ENCODE results near the gene ZNF83.
"Not testable (repeated sequence)": the region's sequence is repeated elsewhere in the genome, so short reads cannot be mapped to it uniquely, and the experiment has no call there.

The ZNF83 gene

DNA sequence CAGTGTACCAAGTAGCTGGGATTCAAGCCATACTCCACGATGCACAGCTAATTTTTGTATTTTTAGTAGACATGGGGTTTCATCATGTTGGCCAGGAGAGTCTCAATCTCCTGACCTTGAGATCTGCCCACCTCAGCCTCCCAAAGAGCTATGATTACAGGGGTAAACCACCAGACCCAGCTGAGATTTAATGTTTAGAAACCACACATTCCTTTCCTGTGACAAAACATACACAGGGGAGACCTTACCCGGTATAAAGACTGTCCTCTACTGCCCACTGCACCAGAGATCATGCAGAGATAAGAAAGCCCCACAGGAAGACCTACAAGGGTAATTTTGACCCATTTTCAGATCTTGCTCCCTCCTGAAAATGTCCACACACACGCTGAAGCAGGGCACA is 22.8 kb upstream of the ZNF83 start:
- intact Hi-C loops (cut with micrococcal nuclease) = no loop called here
- peaks cover 100% of the 10 kb centered on the region for H3K36me3 Mint-ChIP-seq (ENCODE audit: low read depth)
- peaks cover 80% of the 10 kb centered on the region for H3K9me3 Mint-ChIP-seq
- no peak overlapping the region for H3K4me3 Mint-ChIP-seq
- no peaks in the 10 kb centered on the region for H3K4me1 Mint-ChIP-seq (ENCODE audit: low read depth)
- no peaks in the 10 kb centered on the region for H3K27me3 Mint-ChIP-seq
- H3K27ac Mint-ChIP-seq = no peak overlapping the region

DNA sequence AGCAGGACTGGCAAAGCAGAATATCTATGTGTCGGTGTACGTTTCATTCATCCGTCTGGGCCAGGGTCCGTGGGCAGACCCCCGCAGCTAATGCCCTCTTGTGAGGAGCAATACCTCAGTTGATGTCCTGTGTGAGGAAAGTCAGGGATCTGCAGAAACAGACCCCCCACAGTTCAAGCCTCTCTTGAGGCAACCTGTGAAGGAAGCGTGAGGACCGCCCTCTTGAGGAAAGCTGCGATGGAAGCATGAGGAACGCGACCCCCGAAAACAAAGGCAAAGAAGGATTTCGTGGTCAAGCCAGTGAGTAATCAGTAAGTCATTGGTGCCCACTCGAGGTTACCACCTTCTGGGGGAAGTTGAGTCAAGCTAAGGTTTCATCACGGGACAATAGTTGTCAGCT is 20.9 kb upstream of the ZNF83 start:
- Mint-ChIP-seq H3K27me3 (no peaks in the 10 kb centered on the region), H3K27ac (no peak overlapping the region), H3K4me1 (ENCODE audit: low read depth) (no peaks in the 10 kb centered on the region), H3K9me3 (peaks cover 82% of the 10 kb centered on the region), H3K36me3 (ENCODE audit: low read depth) (peaks cover 100% of the 10 kb centered on the region), H3K4me3 (no peak overlapping the region)
- intact Hi-C loops (cut with micrococcal nuclease) = no loop called here

DNA sequence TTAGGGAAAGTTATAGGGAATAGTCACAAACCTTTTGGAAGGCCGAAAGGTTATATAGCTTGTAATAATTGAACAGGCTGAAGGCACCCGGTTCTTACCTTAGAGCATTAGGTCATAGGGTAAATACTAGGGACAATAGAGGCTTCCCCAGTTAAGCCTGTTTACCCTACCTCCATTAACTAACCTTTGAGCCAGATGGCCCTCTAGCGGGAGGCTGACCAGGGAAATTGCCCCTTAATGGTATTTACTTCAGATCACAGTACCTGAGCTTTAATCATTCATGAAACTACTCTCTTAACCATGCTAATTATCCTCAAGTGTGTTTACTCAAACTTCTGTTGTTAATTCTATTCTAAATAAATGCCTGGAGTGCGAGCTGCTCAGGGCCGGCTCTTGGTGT is 20.4 kb upstream of the ZNF83 start:
- Mint-ChIP-seq H3K4me3 (no peak overlapping the region), H3K36me3 (ENCODE audit: low read depth) (peaks cover 100% of the 10 kb centered on the region), H3K4me1 (ENCODE audit: low read depth) (no peaks in the 10 kb centered on the region), H3K9me3 (peaks cover 85% of the 10 kb centered on the region), H3K27ac (no peak overlapping the region), H3K27me3 (no peaks in the 10 kb centered on the region)
- intact Hi-C loops (cut with micrococcal nuclease) = no loop called here

DNA sequence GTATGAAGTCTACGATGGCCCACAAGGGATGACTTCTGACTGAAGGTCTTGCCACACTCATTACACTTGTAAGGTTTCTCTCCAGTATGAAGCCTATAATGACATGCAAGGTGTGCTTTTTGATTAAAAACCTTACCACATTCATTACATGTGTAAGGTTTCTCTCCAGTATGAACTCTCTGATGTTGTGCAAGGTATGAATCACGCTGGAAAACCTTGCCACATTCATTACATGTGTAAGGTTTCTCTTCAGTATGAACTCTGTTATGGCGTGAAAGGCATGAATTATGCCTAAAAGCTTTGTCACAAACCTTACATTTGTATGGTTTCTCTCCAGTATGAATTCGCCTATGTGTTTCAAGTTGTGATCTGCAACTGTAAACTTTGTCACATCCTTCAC is 15.0 kb upstream of the ZNF83 start:
- Mint-ChIP-seq H3K4me3 (no peak overlapping the region), H3K4me1 (ENCODE audit: low read depth) (no peaks in the 10 kb centered on the region), H3K36me3 (ENCODE audit: low read depth) (peaks cover 89% of the 10 kb centered on the region), H3K27me3 (no peaks in the 10 kb centered on the region), H3K27ac (no peak overlapping the region), H3K9me3 (peaks cover 88% of the 10 kb centered on the region)
- intact Hi-C loops (cut with micrococcal nuclease) = no loop called here

DNA sequence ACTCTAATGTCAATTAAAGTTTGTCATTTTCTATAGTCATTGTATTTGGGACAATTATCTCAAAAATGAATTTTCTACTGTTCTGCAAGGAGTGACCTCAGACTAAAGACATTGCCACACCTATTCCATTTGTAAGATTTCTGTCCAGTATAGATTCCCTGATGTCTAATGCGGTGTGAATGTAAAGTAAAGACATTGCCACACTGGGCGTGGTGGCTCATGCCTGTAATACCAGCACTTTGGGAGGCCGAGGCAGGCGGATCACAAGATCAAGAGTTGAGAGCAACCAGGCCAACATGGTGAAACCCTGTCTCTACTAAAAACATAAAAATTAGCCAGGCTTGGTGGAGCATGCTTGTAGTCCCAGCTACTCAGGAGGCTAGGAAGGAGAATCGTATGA is 13.8 kb upstream of the ZNF83 start:
- peaks cover 88% of the 10 kb centered on the region for H3K9me3 Mint-ChIP-seq
- intact Hi-C loops (cut with micrococcal nuclease) = no loop called here

DNA sequence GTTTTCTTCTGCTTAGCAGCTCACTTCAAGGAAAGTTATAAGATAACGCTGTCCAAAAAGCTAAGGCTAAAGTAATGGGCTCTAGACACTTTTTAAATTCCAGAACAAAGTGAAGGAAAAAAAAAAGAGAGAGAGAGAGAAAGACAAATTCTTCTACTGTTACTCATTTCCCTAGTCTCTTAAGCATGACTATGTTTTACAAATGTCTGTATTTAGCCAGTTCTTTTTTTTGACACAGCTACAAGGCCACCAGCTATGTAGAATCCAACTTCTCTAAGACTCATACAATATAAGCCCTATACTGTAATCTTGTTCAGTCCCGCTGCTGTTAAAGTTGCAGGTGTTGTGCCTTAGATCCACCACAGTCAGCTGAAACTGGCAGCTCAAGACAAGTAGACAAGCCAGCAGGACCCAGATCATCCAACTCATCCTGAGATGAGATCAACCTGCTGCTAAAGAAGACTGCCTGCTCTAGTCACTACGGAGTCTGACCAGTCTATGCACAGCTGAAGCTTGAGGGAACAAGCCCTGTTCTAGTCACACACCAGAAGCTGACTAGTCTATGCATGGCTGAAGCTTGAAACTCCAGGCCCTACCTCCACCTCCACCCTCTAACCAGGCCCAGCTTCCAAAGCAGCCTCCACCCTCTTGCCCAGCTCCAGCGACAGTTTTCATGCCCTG is 10.3 kb upstream of the ZNF83 start:
- Mint-ChIP-seq H3K36me3 (ENCODE audit: low read depth) (peaks cover 56% of the 10 kb centered on the region), H3K27me3 (no peaks in the 10 kb centered on the region), H3K27ac (no peak overlapping the region), H3K9me3 (peaks cover 82% of the 10 kb centered on the region), H3K4me1 (ENCODE audit: low read depth) (no peaks in the 10 kb centered on the region), H3K4me3 (no peak overlapping the region)
- intact Hi-C loops (cut with micrococcal nuclease) = no loop called here

More for the DNA sequence above, 13.8 kb upstream of the ZNF83 start:
- H3K4me1 Mint-ChIP-seq (ENCODE audit: low read depth) = no peaks in the 10 kb centered on the region
- H3K27me3 Mint-ChIP-seq = no peaks in the 10 kb centered on the region
- H3K36me3 Mint-ChIP-seq (ENCODE audit: low read depth) = peaks cover 85% of the 10 kb centered on the region
- no peak overlapping the region for H3K27ac Mint-ChIP-seq
- H3K4me3 Mint-ChIP-seq = no peak overlapping the region

DNA sequence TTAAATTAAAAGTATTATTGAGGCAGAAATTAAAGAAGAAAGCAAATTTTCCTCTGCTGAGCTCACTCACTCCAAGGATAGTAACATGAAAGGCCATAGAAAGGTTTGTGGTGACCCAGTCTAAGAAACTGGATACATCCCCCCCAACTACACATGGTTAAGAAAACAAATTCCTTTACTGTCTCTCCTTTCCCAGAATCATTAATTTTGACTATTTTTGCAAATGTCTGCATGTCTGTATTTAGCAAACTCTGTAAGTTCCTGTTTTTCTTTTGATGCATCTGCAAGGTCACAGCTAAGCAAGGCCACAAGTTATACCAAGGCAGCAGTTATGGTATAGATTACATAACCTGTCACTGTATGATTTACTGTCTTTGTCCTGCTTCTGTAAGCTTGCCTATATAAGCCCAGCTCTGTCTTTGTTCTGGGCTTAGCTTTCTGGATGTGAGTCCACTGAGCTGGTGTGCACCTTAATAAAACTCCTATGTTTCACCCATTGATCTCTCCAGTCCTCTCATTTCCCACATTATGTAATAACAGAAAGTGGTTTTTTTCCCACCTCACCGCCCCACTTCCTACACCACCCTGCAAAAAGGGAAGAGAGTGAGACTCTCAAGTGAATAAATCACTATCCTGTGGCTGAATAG is 8.5 kb upstream of the ZNF83 start:
- intact Hi-C loops (cut with micrococcal nuclease) = no loop called here
- Mint-ChIP-seq H3K4me1 (ENCODE audit: low read depth) (no peaks in the 10 kb centered on the region), H3K36me3 (ENCODE audit: low read depth) (peaks cover 39% of the 10 kb centered on the region), H3K27me3 (no peaks in the 10 kb centered on the region), H3K27ac (no peak overlapping the region), H3K4me3 (no peak overlapping the region), H3K9me3 (peaks cover 79% of the 10 kb centered on the region)

DNA sequence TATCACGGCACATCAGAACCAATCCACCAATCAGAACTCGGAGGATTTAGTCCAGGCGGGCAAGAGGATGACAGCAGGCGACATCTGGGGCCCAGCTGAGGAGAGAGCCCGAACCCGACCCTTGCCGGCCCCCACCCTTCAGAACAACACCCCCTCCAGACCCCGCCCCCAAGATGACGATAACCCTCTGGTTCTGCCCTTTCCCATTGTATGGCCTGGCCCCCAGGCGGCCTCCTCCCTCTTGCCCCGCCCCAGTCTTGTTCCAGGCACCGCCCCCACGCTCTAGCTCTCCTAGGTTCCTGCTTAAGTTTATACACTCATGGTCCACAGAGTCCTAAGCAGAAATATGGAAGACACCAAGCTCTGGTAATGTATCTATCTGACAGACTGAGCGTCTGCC is 2.8 kb upstream of the ZNF83 start:
- Mint-ChIP-seq H3K36me3 (ENCODE audit: low read depth) (peaks cover 24% of the 10 kb centered on the region), H3K4me3 (no peak overlapping the region), H3K4me1 (ENCODE audit: low read depth) (peaks cover 12% of the 10 kb centered on the region), H3K27ac (no peak overlapping the region), H3K9me3 (peaks cover 52% of the 10 kb centered on the region), H3K27me3 (peaks cover 1% of the 10 kb centered on the region)
- intact Hi-C loops (cut with micrococcal nuclease) = no loop called here

GRCh38 chr19:52639996-52640395 is 1.8 kb upstream of the ZNF83 start:
- intact Hi-C loops (cut with micrococcal nuclease) = loop anchor here (5.0 kb wide), 2 partner anchors 38 to 52 kb away; no protein-coding TSS in a partner anchor
- Mint-ChIP-seq H3K4me1 (ENCODE audit: low read depth) (peaks cover 12% of the 10 kb centered on the region), H3K27me3 (peaks cover 1% of the 10 kb centered on the region), H3K4me3 (no peak overlapping the region), H3K27ac (no peak overlapping the region), H3K36me3 (ENCODE audit: low read depth) (peaks cover 27% of the 10 kb centered on the region), H3K9me3 (peaks cover 52% of the 10 kb centered on the region)

DNA sequence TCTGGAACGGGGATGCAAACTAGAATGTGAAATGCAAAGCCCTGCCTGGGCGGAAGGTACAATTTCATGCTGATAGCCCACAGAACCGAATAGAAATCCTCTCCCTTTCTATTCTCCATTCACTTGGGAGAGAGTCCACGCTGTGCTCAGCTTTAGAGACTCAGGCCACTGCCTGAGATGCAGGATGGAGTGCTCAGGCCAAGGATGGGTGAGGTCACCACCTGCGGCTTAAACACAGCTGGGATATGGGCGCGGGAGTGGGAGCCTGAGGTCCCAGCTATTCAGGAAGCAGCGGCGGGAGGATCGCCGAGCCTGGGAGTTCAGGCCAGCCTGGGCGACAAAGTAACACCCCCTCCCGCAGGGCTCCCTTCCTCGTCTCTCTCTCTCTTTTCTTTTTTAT is 446 bp upstream of the ZNF83 start:
- no peak overlapping the region for H3K27ac Mint-ChIP-seq
- H3K27me3 Mint-ChIP-seq = peaks cover 1% of the 10 kb centered on the region
- H3K36me3 Mint-ChIP-seq (ENCODE audit: low read depth) = peaks cover 32% of the 10 kb centered on the region
- peak overlapping the region; percentile 83 for H3K4me3 Mint-ChIP-seq
- peaks cover 38% of the 10 kb centered on the region for H3K9me3 Mint-ChIP-seq
- H3K4me1 Mint-ChIP-seq (ENCODE audit: low read depth) = peaks cover 12% of the 10 kb centered on the region
- intact Hi-C loops (cut with micrococcal nuclease) = loop anchor here (5.0 kb wide), 2 partner anchors 36 to 54 kb away; no protein-coding TSS in a partner anchor

DNA sequence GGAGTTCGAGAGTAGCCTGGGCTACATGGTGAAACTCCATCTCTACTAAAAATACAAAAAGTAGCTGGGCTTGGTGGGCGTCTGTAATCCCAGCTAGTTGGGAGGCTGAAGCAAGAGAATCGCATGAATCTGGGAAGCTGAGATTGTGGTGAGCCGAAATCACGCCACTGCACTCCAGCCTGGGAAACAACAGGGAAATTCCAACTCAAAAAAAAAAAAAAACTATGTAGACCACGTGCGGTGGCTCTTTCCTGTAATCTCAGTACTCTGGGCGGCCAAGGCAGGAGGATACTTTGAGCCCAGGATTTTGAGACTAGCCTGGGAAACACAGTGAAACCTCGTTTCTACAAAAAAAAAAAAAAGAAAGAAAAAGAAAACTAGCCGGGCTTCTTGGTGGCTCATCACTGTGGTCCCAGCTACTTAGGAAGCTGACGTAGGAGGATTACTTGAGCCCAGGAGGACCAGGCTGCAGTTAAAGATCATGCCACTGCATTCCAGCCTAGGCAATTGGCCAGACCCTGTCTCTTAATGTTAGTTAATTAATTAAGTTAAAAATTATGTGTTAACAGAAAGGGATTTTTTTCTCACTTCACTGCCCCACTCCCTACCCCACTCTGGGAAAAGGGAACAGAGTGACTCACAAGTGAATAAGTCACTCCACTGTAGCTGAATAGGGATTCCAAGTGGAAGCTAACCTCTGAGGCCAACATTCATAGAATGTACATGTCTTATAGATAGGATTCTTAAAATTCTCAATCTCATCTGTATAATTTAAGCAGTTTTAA is 2.2 kb downstream of the ZNF83 start:
- H3K4me3 Mint-ChIP-seq = no peak overlapping the region
- no peaks in the 10 kb centered on the region for H3K27me3 Mint-ChIP-seq
- H3K36me3 Mint-ChIP-seq (ENCODE audit: low read depth) = peaks cover 51% of the 10 kb centered on the region
- H3K4me1 Mint-ChIP-seq (ENCODE audit: low read depth) = peaks cover 12% of the 10 kb centered on the region
- H3K9me3 Mint-ChIP-seq = peaks cover 37% of the 10 kb centered on the region
- intact Hi-C loops (cut with micrococcal nuclease) = loop anchor here (5.0 kb wide), 2 partner anchors 34 to 56 kb away; no protein-coding TSS in a partner anchor
- no peak overlapping the region for H3K27ac Mint-ChIP-seq

GRCh38 chr19:52627441-52627840 is 10.7 kb downstream of the ZNF83 start:
- intact Hi-C loops (cut with micrococcal nuclease); H3K4me1 Mint-ChIP-seq (ENCODE audit: low read depth); H3K27ac Mint-ChIP-seq; H3K4me3 Mint-ChIP-seq; H3K27me3 Mint-ChIP-seq: not testable (repeated sequence)
- Mint-ChIP-seq H3K9me3 (peaks cover 49% of the 10 kb centered on the region), H3K36me3 (ENCODE audit: low read depth) (peaks cover 48% of the 10 kb centered on the region)

DNA sequence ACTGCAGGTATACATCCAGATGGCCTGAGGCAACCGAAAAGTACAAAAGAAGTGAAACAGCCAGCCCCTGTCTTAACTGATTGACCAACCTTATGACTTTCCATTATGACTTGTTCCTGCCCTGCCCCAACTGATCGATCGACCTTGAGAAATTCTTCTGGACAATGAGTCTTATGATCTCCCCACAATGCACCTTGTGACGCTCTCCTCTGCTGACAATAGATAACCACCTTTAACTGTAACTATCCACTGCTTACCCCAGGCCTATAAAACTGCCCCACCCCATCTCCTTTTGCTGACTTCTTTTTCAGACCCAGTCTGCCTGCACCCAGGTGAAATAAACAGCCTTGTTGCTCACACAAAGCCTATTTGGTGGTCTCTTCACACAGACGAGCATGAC is 11.2 kb downstream of the ZNF83 start:
- H3K4me3 Mint-ChIP-seq = no peak overlapping the region
- peaks cover 47% of the 10 kb centered on the region for H3K9me3 Mint-ChIP-seq
- peaks cover 44% of the 10 kb centered on the region for H3K36me3 Mint-ChIP-seq (ENCODE audit: low read depth)
- no peaks in the 10 kb centered on the region for H3K27me3 Mint-ChIP-seq
- H3K27ac Mint-ChIP-seq = no peak overlapping the region
- intact Hi-C loops (cut with micrococcal nuclease) = no loop called here
- H3K4me1 Mint-ChIP-seq (ENCODE audit: low read depth) = no peaks in the 10 kb centered on the region

DNA sequence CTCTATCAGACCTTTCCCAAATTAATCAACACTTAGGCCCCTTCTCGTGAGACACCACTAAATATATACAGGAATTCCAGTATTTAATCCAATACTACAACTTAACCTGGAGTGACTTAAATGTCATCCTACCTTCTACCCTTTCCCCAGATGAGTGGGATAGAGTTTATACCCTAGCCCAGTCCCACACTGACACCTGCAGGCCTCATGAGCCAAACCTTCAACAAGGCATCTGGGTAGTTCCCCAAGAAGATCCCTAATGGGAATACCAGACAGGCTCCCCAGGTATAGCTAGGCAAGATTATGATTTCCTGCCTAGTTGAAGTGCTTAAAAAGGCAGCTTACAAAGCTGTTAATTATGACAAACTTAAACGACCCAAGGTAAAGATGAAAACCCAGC is 15.9 kb downstream of the ZNF83 start:
- Mint-ChIP-seq H3K9me3 (peaks cover 38% of the 10 kb centered on the region), H3K36me3 (ENCODE audit: low read depth) (no peaks in the 10 kb centered on the region), H3K4me3 (no peak overlapping the region)

More for the DNA sequence above, 15.9 kb downstream of the ZNF83 start:
- H3K27ac Mint-ChIP-seq = no peak overlapping the region
- intact Hi-C loops (cut with micrococcal nuclease) = no loop called here
- no peaks in the 10 kb centered on the region for H3K27me3 Mint-ChIP-seq
- no peaks in the 10 kb centered on the region for H3K4me1 Mint-ChIP-seq (ENCODE audit: low read depth)

Data from dendritic cell treated with granulocyte-macrophage colony-stimulating factor and Interleukin-4, amounts not matched to agents 40 ng/mL and 50 ng/mL, for 4 days (primary cell).